HepG2 (cell line): ENCODE data around the gene SLC51B. TPM values are rescaled to one million over a fixed set of nuclear protein-coding genes. Genes with fewer than 3 reads are reported as not detected.
A peak's percentile ranks its signal among the peaks of the same experiment; 100 is the strongest.

Source experiments
- ATAC-seq: fragments of 200-7000 bp; cut with Tn5 transposase; 3 replicates; pipeline ENCODE4 v1.9.1; 2020; ENCODE audit warnings: mild to moderate bottlenecking, moderate library complexity
- BruUV-seq: library from RNA; stranded (reverse); fragments of 400-500 nt; replicated peaks from 2 replicates; lab custom pipeline; 2021; lab: Mats Ljungman, UMichigan
- CTCF ChIA-PET: fragments of 300-600 bp; formaldehyde crosslinking; extraction: SDS; loops from one replicate; lab custom pipeline; 2021; ENCODE audit warnings: low total read pairs, inconsistent platforms, low intra/inter-chr PET ratio; lab: Yijun Ruan, JAX
- POLR2A ChIA-PET: fragments of 350-600 bp; sonication (Branson Sonifier 250); formaldehyde crosslinking; loops from one replicate; lab custom pipeline; 2020; ENCODE audit warnings: antibody characterized with exemption, inconsistent platforms; lab: Yijun Ruan, JAX
- DNase-seq: peaks from one replicate; pipeline ENCODE4 v3.0.0-alpha.2; 2015; ENCODE audit warnings: low spot score
- FAIRE-seq: peaks from 3 replicates; lab custom pipeline; 2011; peaks lifted over from hg19 to GRCh38; lab: Jason Lieb, UNC
- H2AFZ ChIP-seq: one replicate; pipeline ENCODE4 v1.6.1; 2011; ENCODE audit warnings: low read length, inconsistent platforms
- H3K27ac ChIP-seq: fragments of 300-600 bp; 3 replicates; pipeline ENCODE4 v1.8.0; 2011; ENCODE audit warnings: mixed run types, mild to moderate bottlenecking, mixed read lengths, low read length, inconsistent platforms; ENCODE audit not compliant: insufficient read depth; ENCODE audit errors: extremely low read length
- H3K27me3 ChIP-seq, 2 experiments: fragments of 200-600 bp in 1 of 2; 2 replicates in 1 of 2; 3 replicates in 1 of 2; pipeline versions ENCODE4 v1.6.0 to v1.8.0; 2011; ENCODE audit warnings: low read length in 2 of 2, mild to moderate bottlenecking in 2 of 2, moderate library complexity in 2 of 2, inconsistent platforms in 1 of 2; ENCODE audit not compliant: insufficient read depth in 2 of 2, control insufficient read depth in 1 of 2
- H3K36me3 ChIP-seq, 2 experiments: fragments of 200-600 bp in 1 of 2; replicated peaks in 1 of 2; 2 replicates in 1 of 2; 3 replicates in 1 of 2; pipeline versions ENCODE4 v1.5.1 to v1.8.0; 2011; ENCODE audit warnings: low read length in 2 of 2, inconsistent platforms in 1 of 2; ENCODE audit not compliant: insufficient read depth in 2 of 2, control insufficient read depth in 1 of 2
- H3K4me1 ChIP-seq: 2 replicates; pipeline ENCODE4 v1.5.1; 2012; ENCODE audit warnings: low read length, inconsistent platforms; ENCODE audit not compliant: insufficient read depth
- H3K4me2 ChIP-seq: 2 replicates; pipeline ENCODE4 v1.6.0; 2011; ENCODE audit warnings: low read depth, low read length, inconsistent platforms
- H3K4me3 ChIP-seq, 3 experiments: fragments of 200-600 bp in 1 of 3; sonication (generic), shearing (Covaris generic) in 1 of 3; replicated peaks in 1 of 3; 2 replicates each; pipeline ENCODE4 v1.5.1; 2011 to 2016; ENCODE audit warnings: low read length in 3 of 3, inconsistent platforms in 2 of 3, low read depth in 2 of 3, mild to moderate bottlenecking in 2 of 3, control low read depth in 1 of 3, mixed read lengths in 1 of 3; ENCODE audit not compliant: insufficient read depth in 1 of 3
- H3K79me2 ChIP-seq: one replicate; pipeline ENCODE4 v1.6.1; 2011; ENCODE audit warnings: low read length, inconsistent platforms; ENCODE audit not compliant: insufficient read depth
- H3K9ac ChIP-seq: 2 replicates; pipeline ENCODE4 v1.6.0; 2011; ENCODE audit warnings: mild to moderate bottlenecking, low read depth, low read length, inconsistent platforms; ENCODE audit not compliant: insufficient read depth
- H3K9me3 ChIP-seq: 2 replicates; pipeline ENCODE4 v1.5.1; 2012; ENCODE audit warnings: mild to moderate bottlenecking, low read length
- H4K20me1 ChIP-seq: 2 replicates; pipeline ENCODE4 v1.6.0; 2011; ENCODE audit warnings: inconsistent platforms, mild to moderate bottlenecking, low read length, moderate library complexity; ENCODE audit not compliant: insufficient read depth
- ATF7-NPFF ChIP-seq: sonication (generic); formaldehyde crosslinking; IDR thresholded peaks from 2 replicates; pipeline ENCODE4 v1.8.1; 2023; ENCODE audit warnings: mild to moderate bottlenecking, low read depth, missing genetic modification reagents, moderate library complexity
- NCOR1 ChIP-seq: fragments of 200-600 bp; sonication (generic); IDR thresholded peaks from 2 replicates; pipeline ENCODE4 v1.7.0; 2017; ENCODE audit warnings: antibody characterized with exemption, low read length, borderline replicate concordance
- SSRP1 ChIP-seq: IDR thresholded peaks from 2 replicates; pipeline ENCODE4 v1.6.1; 2016; ENCODE audit warnings: control low read depth
- STAG1 ChIP-seq: sonication (generic); formaldehyde crosslinking; IDR thresholded peaks from 2 replicates; pipeline ENCODE4 v1.4.0; 2020; ENCODE audit warnings: missing genetic modification reagents
- TFAP4 ChIP-seq: sonication (generic); IDR thresholded peaks from 2 replicates; pipeline ENCODE4 v1.6.1; 2016; ENCODE audit warnings: low read depth, borderline replicate concordance
- TOE1 ChIP-seq: sonication (generic); formaldehyde crosslinking; IDR thresholded peaks from 2 replicates; pipeline ENCODE4 v1.4.0; 2020; ENCODE audit warnings: mild to moderate bottlenecking, missing genetic modification reagents
- YY1 ChIP-seq: IDR thresholded peaks from 2 replicates; pipeline ENCODE4 v1.6.1; 2011; ENCODE audit warnings: low read length, low read depth, moderate library complexity, mild to moderate bottlenecking; ENCODE audit not compliant: insufficient read depth, insufficient replicate concordance
- ZNF329 ChIP-seq: sonication (generic); formaldehyde crosslinking; IDR thresholded peaks from 2 replicates; pipeline ENCODE4 v1.9.0; 2021; ENCODE audit warnings: low read depth, mild to moderate bottlenecking, missing genetic modification reagents
- ZNF782 ChIP-seq: sonication (generic); formaldehyde crosslinking; IDR thresholded peaks from 2 replicates; pipeline ENCODE4 v1.4.0; 2020; ENCODE audit warnings: missing genetic modification reagents, mild to moderate bottlenecking, borderline replicate concordance
- ZNF83 ChIP-seq: sonication (generic); formaldehyde crosslinking; IDR thresholded peaks from 2 replicates; pipeline ENCODE4 v1.4.0; 2020; ENCODE audit warnings: missing genetic modification reagents, mild to moderate bottlenecking, borderline replicate concordance
- ZNF850 ChIP-seq: sonication (generic); formaldehyde crosslinking; conservative IDR thresholded peaks from 2 replicates; pipeline ENCODE4 v1.9.0; 2021; ENCODE audit warnings: mild to moderate bottlenecking, missing genetic modification reagents
- WGBS: methylation state at CpG from one replicate; pipeline ENCODE4 v1.1.6; 2017; ENCODE audit warnings: low lambda C conversion rate; 5-methylcytosine and 5-hydroxymethylcytosine counted together
- in situ Hi-C: cut with HindIII; loops from 2 replicates; pipeline ENCODE4 v1.10.0; 2017; ENCODE audit warnings: low pct_unique_long_range_greater_than_20kb; ENCODE audit not compliant: extremely low pct_ligation_motif_present
- intact Hi-C: fragments of 100-400 bp; cut with micrococcal nuclease; formaldehyde crosslinking; loops from one replicate; pipeline ENCODE4 v1.10.0; 2022; ENCODE audit not compliant: unreplicated experiment
- polyA plus RNA-seq, 8 experiments: library from polyadenylated mRNA; depleted of rRNA in 3 of 8; stranded (reverse) in 7 of 8; unstranded in 1 of 8; fragments of >200 nt; fragmentation: Illumina TruSeq in 4 of 8; extraction: Trizol in 4 of 8; gene quantifications; 2 replicates each; pipeline versions ENCODE4 v1.2.1 to v1.2.3, GENCODE V29; 2011 to 2016; ENCODE audit warnings: low read depth in 4 of 8, missing spikeins in 1 of 8, mixed read lengths in 1 of 8; ENCODE audit not compliant: insufficient read depth in 1 of 8
- total RNA-seq, 5 experiments: library from RNA; depleted of rRNA; stranded (reverse); fragments of >200 nt; fragmentation: Illumina TruSeq; extraction: Trizol; gene quantifications; 2 replicates each; pipeline ENCODE4 v1.2.3, GENCODE V29; 2016; ENCODE audit warnings: low read depth in 1 of 5
- TF ChIP-seq, protein P1 (sequence below): fragments of 450-650 bp; IDR thresholded peaks from 2 replicates; pipeline ENCODE4 v1.6.1; 2017; ENCODE audit warnings: mild to moderate bottlenecking
- TF ChIP-seq, protein P2 (sequence below): sonication (generic); formaldehyde crosslinking; IDR thresholded peaks from 2 replicates; pipeline ENCODE4 v1.8.0; 2022; ENCODE audit warnings: missing genetic modification reagents, mild to moderate bottlenecking, moderate library complexity, borderline replicate concordance
- TF ChIP-seq, protein P3 (sequence below): IDR thresholded peaks from 2 replicates; pipeline ENCODE4 v1.6.1; 2016; ENCODE audit warnings: missing genetic modification reagents, missing compliant biosample characterization
- TF ChIP-seq, protein P4 (sequence below): IDR thresholded peaks from 2 replicates; pipeline ENCODE4 v1.6.1; 2018; ENCODE audit warnings: missing genetic modification reagents, mild to moderate bottlenecking, missing compliant biosample characterization

The SLC51B gene
- total and polyA plus RNA-seq, 2 of the 13 experiments (the other 11 are each of a cell fraction or from before 2014, with no cell fraction given) = 14.9 to 17.1 TPM

DNA sequence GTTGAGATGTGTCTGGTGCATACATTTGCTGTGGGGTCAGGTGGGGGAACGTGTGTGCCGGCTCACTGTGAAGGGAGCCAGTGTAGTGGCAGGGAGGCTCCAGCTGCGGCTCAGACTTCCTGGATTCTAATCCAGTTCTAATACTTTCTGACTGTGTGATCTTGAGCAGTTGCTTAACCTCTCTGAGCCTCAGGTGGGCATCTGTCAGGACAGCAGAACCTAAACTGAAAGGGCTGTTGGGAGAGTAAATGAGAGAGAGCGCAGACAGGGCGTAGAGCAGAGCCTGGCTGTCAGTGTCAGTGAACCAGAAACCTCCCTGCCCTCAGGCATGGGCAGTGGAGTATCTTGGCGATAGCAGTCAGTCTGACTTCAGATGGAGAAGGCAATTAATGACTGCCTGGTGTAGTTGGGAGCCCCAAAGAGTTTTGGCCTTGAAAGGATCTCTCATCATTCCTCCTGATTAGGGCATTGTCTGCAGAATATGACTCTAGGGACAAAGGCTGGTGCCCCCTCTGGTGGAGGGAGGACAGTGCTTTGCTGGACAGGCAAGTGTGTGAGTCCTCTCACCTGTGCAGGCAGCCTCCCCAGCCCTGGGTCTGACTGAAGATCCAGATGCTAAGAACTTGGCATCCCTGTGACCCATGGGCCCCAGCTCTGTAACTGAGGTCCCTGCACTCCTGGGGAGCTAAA lies 40.9 kb downstream of the SLC51B start:
- FAIRE-seq (no peak), DNase-seq (peak; percentile 72), ATAC-seq (peak; percentile 76)
- Histone ChIP-seq H2AFZ (no peak overlapping the region), H3K27me3 (peaks cover 0 to 21% of the 10 kb centered on the region in 2 experiments; a peak in 2 of 5 replicates), H3K9ac (no peak overlapping the region), H4K20me1 (no peaks in the 10 kb centered on the region), H3K9me3 (no peaks in the 10 kb centered on the region), H3K4me2 (peak overlapping the region; percentile 89), H3K27ac (no peak overlapping the region), H3K36me3 (no peaks in the 10 kb centered on the region), H3K4me1 (peaks cover 96% of the 10 kb centered on the region), H3K4me3 (no peak overlapping the region; a peak in 1 of 6 replicates), H3K79me2 (no peaks in the 10 kb centered on the region)
- CTCF ChIA-PET = interaction anchor here (2.2 to 6.7 kb wide), 3 partner anchors 16 to 53 kb away, joined by 10 to 54 read pairs (median 34); no protein-coding TSS in a partner anchor
- WGBS = 44% methylated on average over 6 of the region's 6 CpGs
- BruUV-seq = no TSS peak
- intact Hi-C loops (loop anchor here (1.0 kb wide), 2 partner anchors 29 to 53 kb away; no protein-coding TSS in a partner anchor), in situ Hi-C loops (loop anchor here (5.0 to 10.0 kb wide), 2 partner anchors 34 to 51 kb away; no protein-coding TSS in a partner anchor)
- POLR2A ChIA-PET = interaction anchor here (1.9 to 4.0 kb wide), 2 partner anchors 30 to 52 kb away, joined by 7 to 27 read pairs; no protein-coding TSS in a partner anchor
- TF ChIP-seq ZNF83 (CRISPR knock-in tag) = no peak
- no peak for TF ChIP-seq TFAP4
- TF ChIP-seq NCOR1 = no peak
- TF ChIP-seq ATF7-NPFF (CRISPR knock-in tag) = no peak
- TF ChIP-seq, protein P1, sequence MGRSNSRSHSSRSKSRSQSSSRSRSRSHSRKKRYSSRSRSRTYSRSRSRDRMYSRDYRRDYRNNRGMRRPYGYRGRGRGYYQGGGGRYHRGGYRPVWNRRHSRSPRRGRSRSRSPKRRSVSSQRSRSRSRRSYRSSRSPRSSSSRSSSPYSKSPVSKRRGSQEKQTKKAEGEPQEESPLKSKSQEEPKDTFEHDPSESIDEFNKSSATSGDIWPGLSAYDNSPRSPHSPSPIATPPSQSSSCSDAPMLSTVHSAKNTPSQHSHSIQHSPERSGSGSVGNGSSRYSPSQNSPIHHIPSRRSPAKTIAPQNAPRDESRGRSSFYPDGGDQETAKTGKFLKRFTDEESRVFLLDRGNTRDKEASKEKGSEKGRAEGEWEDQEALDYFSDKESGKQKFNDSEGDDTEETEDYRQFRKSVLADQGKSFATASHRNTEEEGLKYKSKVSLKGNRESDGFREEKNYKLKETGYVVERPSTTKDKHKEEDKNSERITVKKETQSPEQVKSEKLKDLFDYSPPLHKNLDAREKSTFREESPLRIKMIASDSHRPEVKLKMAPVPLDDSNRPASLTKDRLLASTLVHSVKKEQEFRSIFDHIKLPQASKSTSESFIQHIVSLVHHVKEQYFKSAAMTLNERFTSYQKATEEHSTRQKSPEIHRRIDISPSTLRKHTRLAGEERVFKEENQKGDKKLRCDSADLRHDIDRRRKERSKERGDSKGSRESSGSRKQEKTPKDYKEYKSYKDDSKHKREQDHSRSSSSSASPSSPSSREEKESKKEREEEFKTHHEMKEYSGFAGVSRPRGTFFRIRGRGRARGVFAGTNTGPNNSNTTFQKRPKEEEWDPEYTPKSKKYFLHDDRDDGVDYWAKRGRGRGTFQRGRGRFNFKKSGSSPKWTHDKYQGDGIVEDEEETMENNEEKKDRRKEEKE = no peak
- no peak for TF ChIP-seq YY1
- TF ChIP-seq SSRP1 = no peak
- no peak for TF ChIP-seq ZNF850 (CRISPR knock-in tag)
- TF ChIP-seq ZNF329 (CRISPR knock-in tag) = no peak
- 0 out of 2 replicates have a peak, but pooled peaks have one; percentile 17 for TF ChIP-seq ZNF782 (CRISPR knock-in tag)
- TF ChIP-seq, protein P2, sequence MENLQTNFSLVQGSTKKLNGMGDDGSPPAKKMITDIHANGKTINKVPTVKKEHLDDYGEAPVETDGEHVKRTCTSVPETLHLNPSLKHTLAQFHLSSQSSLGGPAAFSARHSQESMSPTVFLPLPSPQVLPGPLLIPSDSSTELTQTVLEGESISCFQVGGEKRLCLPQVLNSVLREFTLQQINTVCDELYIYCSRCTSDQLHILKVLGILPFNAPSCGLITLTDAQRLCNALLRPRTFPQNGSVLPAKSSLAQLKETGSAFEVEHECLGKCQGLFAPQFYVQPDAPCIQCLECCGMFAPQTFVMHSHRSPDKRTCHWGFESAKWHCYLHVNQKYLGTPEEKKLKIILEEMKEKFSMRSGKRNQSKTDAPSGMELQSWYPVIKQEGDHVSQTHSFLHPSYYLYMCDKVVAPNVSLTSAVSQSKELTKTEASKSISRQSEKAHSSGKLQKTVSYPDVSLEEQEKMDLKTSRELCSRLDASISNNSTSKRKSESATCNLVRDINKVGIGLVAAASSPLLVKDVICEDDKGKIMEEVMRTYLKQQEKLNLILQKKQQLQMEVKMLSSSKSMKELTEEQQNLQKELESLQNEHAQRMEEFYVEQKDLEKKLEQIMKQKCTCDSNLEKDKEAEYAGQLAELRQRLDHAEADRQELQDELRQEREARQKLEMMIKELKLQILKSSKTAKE (CRISPR knock-in tag) = no peak
- no peak for TF ChIP-seq TOE1
- TF ChIP-seq, protein P3, sequence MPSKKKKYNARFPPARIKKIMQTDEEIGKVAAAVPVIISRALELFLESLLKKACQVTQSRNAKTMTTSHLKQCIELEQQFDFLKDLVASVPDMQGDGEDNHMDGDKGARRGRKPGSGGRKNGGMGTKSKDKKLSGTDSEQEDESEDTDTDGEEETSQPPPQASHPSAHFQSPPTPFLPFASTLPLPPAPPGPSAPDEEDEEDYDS = no peak
- TF ChIP-seq, protein P4, sequence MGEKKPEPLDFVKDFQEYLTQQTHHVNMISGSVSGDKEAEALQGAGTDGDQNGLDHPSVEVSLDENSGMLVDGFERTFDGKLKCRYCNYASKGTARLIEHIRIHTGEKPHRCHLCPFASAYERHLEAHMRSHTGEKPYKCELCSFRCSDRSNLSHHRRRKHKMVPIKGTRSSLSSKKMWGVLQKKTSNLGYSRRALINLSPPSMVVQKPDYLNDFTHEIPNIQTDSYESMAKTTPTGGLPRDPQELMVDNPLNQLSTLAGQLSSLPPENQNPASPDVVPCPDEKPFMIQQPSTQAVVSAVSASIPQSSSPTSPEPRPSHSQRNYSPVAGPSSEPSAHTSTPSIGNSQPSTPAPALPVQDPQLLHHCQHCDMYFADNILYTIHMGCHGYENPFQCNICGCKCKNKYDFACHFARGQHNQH (CRISPR knock-in tag) = no peak
- TF ChIP-seq STAG1 (CRISPR knock-in tag) = peak; percentile 64
